Measurements from ENCODE around the gene ALDH1A3. TPM values are rescaled to one million over a fixed set of nuclear protein-coding genes. Genes with fewer than 3 reads are reported as not detected.

ALDH1A3 gene
- total and polyA plus RNA-seq, 2 of the 4 experiments (the other 2 are of a cell fraction): 3.1 to 5.0 TPM

DNA sequence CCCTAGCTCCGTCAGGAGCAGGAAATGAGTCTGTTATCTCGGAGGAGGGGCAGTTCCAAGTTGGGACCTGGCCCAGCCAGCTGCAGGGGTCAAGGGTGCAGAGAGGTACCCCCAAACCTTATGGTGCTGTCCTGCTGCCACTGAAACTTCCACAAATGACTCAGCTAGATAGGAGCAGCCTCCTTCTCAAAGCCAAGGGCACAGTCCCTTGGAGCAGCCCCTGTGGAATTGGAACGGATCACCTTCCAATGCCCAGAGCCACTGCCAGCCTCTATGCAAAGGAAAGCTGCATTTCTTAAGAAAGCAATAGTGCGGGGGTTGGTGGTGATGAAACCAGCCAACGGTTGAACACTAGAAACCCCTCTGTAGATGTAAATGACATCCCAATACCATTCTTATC is 20.0 kb downstream of the ALDH1A3 start:
- no peak overlapping the region for H2AK5ac ChIP-seq (ENCODE audit: low read depth, low read length)
- H4K91ac ChIP-seq (ENCODE audit: insufficient read depth, low read depth, low read length): no peak overlapping the region
- no peak overlapping the region for H3K23ac ChIP-seq (ENCODE audit: low read depth, low read length)
- no peak overlapping the region for H2AK9ac ChIP-seq (replicated peaks; ENCODE audit: low read depth, low read length, poor library complexity)
- H3K9me1 ChIP-seq (ENCODE audit: insufficient read depth, low read length): peaks cover 7% of the 10 kb centered on the region
- no peaks in the 10 kb centered on the region for H3K79me1 ChIP-seq (ENCODE audit: low read depth in 1 of 2, low read length in 2 of 2)
- no peak overlapping the region for H2AFZ ChIP-seq (replicated peaks; ENCODE audit: low read length, poor library complexity)
- H3K56ac ChIP-seq (ENCODE audit: extremely low read depth, insufficient read depth, low read length): no peak overlapping the region
- in situ Hi-C loops (cut with MboI; ENCODE audit: low sequenced_read_pairs) (no loop called here), intact Hi-C loops (cut with micrococcal nuclease) (no loop called here), dilution Hi-C loops (cut with HindIII; ENCODE audit: low sequenced_read_pairs, unreplicated experiment) (no loop called here)
- WGBS, 2 experiments (ENCODE audit: extremely low coverage in 2 of 2, insufficient read length in 1 of 2): no CpG with 5 or more reads among the region's 5 CpGs
- ATAC-seq (ENCODE audit: low read depth) (no peak), DNase-seq (no peak)
- no peaks in the 10 kb centered on the region for H3K27me3 ChIP-seq (ENCODE audit: control insufficient read depth, insufficient read depth, low read length)
- H3K27ac ChIP-seq (ENCODE audit: insufficient read depth, low read length): no peak overlapping the region
- no peak overlapping the region for H4K8ac ChIP-seq (ENCODE audit: low read depth in 2 of 2, low read length in 2 of 2)
- H3K36me3 ChIP-seq (ENCODE audit: control insufficient read depth, insufficient read depth, low read length): no peaks in the 10 kb centered on the region
- no peak overlapping the region for H2BK5ac ChIP-seq (ENCODE audit: low read depth, low read length, poor library complexity, severe bottlenecking)
- H2BK20ac ChIP-seq (ENCODE audit: low read depth, low read length): no peak overlapping the region
- TF ChIP-seq BHLHE40 (IDR thresholded peaks at IDR 0.05; ENCODE audit: low read depth, low read length) (no peak), RCOR1 (IDR thresholded peaks at IDR 0.05; ENCODE audit: insufficient replicate concordance, low read length) (no peak), NFE2L2 (IDR thresholded peaks at IDR 0.05; ENCODE audit: low read depth, low read length) (no peak), RAD21 (IDR thresholded peaks at IDR 0.05; ENCODE audit: low read length) (no peak), POLR2A (IDR thresholded peaks at IDR 0.05; ENCODE audit: low read depth, low read length) (no peak)
- no peaks in the 10 kb centered on the region for H4K20me1 ChIP-seq (ENCODE audit: insufficient read depth, low read length)
- no TSS peak for BruUV-seq (replicated peaks)
- no peak overlapping the region for H4K5ac ChIP-seq (ENCODE audit: low read depth, low read length)
- no peaks in the 10 kb centered on the region for H3K9me3 ChIP-seq (ENCODE audit: control insufficient read depth, insufficient read depth, low read length)
- CTCF ChIA-PET: no interaction called here
- H2BK120ac ChIP-seq (ENCODE audit: low read depth, low read length): no peak overlapping the region
- POLR2A ChIA-PET (ENCODE audit: unreplicated experiment): no interaction called here
- no peak overlapping the region for H3K4me3 ChIP-seq (ENCODE audit: insufficient read depth, low read depth, low read length)
- H3K4me2 ChIP-seq (ENCODE audit: low read depth, low read length): no peak overlapping the region
- H3K18ac ChIP-seq (ENCODE audit: low read depth, low read length): no peak overlapping the region
- H3K9ac ChIP-seq (ENCODE audit: low read depth, low read length): no peak overlapping the region
- no peak overlapping the region for H3K14ac ChIP-seq (replicated peaks; ENCODE audit: low read depth, low read length)
- no peak overlapping the region for H3K4ac ChIP-seq (ENCODE audit: low read depth, low read length)
- peaks cover 5% of the 10 kb centered on the region for H3K4me1 ChIP-seq (ENCODE audit: control insufficient read depth, insufficient read depth, low read length)
- no peak overlapping the region for H2BK15ac ChIP-seq (ENCODE audit: low read depth, low read length)

All from IMR-90 (cell line).